ENCODE data around the gene ACTG2. TPM values are rescaled to one million over a fixed set of nuclear protein-coding genes. Genes with fewer than 3 reads are reported as not detected.

Gene ACTG2
- total and polyA plus RNA-seq, 4 donors: 20.5 to 82.9 (median 44.7) TPM

- H3K9ac ChIP-seq (ENCODE audit: insufficient read depth in 1 of 2, low read length in 2 of 2): no peak overlapping the region
- H3K27me3 ChIP-seq (ENCODE audit: control insufficient read depth in 3 of 3, insufficient read depth in 3 of 3, low read length in 2 of 3): no peaks in the 10 kb centered on the region
- no peak for TF ChIP-seq CTCF (IDR thresholded peaks at IDR 0.05; ENCODE audit: control extremely low read depth, extremely low read depth)
- 72 to 85% methylated on average over 3 of the region's 3 CpGs for WGBS, 2 donors
- peaks cover 31 to 61% (median 46%) of the 10 kb centered on the region in 4 donors for H3K36me3 ChIP-seq (ENCODE audit: control insufficient read depth in 4 of 4, insufficient read depth in 4 of 4, low read length in 4 of 4)
- H3K27ac ChIP-seq (ENCODE audit: low read depth in 1 of 2, low read length in 1 of 2): no peak overlapping the region
- H3K4me1 ChIP-seq (ENCODE audit: control insufficient read depth in 5 of 5, insufficient read depth in 5 of 5, low read length in 5 of 5): peaks cover 0 to 2% (median 0%) of the 10 kb centered on the region in 5 donors
- no peak overlapping the region for H3K4me3 ChIP-seq
- DNase-seq (no peak), ATAC-seq (ENCODE audit: insufficient read depth, low FRiP score) (no peak)
- H3K9me3 ChIP-seq (ENCODE audit: control insufficient read depth in 4 of 4, insufficient read depth in 3 of 4, low read length in 3 of 4): no peaks in the 10 kb centered on the region
Observed at GRCh38 chr2:73851274-73851673, 41.5 kb upstream of the ACTG2 start.

- no peak for TF ChIP-seq CTCF (IDR thresholded peaks at IDR 0.05; ENCODE audit: control extremely low read depth, extremely low read depth)
- Histone ChIP-seq H3K4me3 (no peak overlapping the region), H3K27ac (ENCODE audit: low read depth in 1 of 2, low read length in 1 of 2) (no peak overlapping the region), H3K27me3 (ENCODE audit: control insufficient read depth in 3 of 3, insufficient read depth in 3 of 3, low read length in 2 of 3) (no peaks in the 10 kb centered on the region), H3K36me3 (ENCODE audit: control insufficient read depth in 4 of 4, insufficient read depth in 4 of 4, low read length in 4 of 4) (peaks cover 35 to 61% (median 50%) of the 10 kb centered on the region in 4 donors), H3K9ac (ENCODE audit: insufficient read depth in 1 of 2, low read length in 2 of 2) (no peak overlapping the region), H3K4me1 (ENCODE audit: control insufficient read depth in 5 of 5, insufficient read depth in 5 of 5, low read length in 5 of 5) (peaks cover 0 to 2% (median 0%) of the 10 kb centered on the region in 5 donors), H3K9me3 (ENCODE audit: control insufficient read depth in 4 of 4, insufficient read depth in 3 of 4, low read length in 3 of 4) (no peaks in the 10 kb centered on the region)
- no peak for DNase-seq
- no peak for ATAC-seq (ENCODE audit: insufficient read depth, low FRiP score)
Observed at GRCh38 chr2:73852020-73852419, 40.8 kb upstream of the ACTG2 start.

GRCh38 chr2:73855526-73855925, 37.3 kb upstream of the ACTG2 start:
- TF ChIP-seq CTCF (IDR thresholded peaks at IDR 0.05; ENCODE audit: control extremely low read depth, extremely low read depth): no peak
- no peak for ATAC-seq (ENCODE audit: insufficient read depth, low FRiP score)
- H3K36me3 ChIP-seq (ENCODE audit: control insufficient read depth in 4 of 4, insufficient read depth in 4 of 4, low read length in 4 of 4): peaks cover 30 to 57% (median 48%) of the 10 kb centered on the region in 4 donors
- no peak overlapping the region for H3K27ac ChIP-seq (ENCODE audit: low read depth in 1 of 2, low read length in 1 of 2)
- peaks cover 0 to 2% (median 0%) of the 10 kb centered on the region in 5 donors for H3K4me1 ChIP-seq (ENCODE audit: control insufficient read depth in 5 of 5, insufficient read depth in 5 of 5, low read length in 5 of 5)
- no peak for DNase-seq
- no peak overlapping the region for H3K4me3 ChIP-seq
- no peaks in the 10 kb centered on the region for H3K9me3 ChIP-seq (ENCODE audit: control insufficient read depth in 4 of 4, insufficient read depth in 3 of 4, low read length in 3 of 4)
- no peaks in the 10 kb centered on the region for H3K27me3 ChIP-seq (ENCODE audit: control insufficient read depth in 3 of 3, insufficient read depth in 3 of 3, low read length in 2 of 3)
- H3K9ac ChIP-seq (ENCODE audit: insufficient read depth in 1 of 2, low read length in 2 of 2): no peak overlapping the region
- 93 to 95% methylated on average over 2 of the region's 2 CpGs for WGBS, 2 donors

- no peaks in the 10 kb centered on the region for H3K27me3 ChIP-seq (ENCODE audit: control insufficient read depth in 3 of 3, insufficient read depth in 3 of 3, low read length in 2 of 3)
- no peaks in the 10 kb centered on the region for H3K9me3 ChIP-seq (ENCODE audit: control insufficient read depth in 4 of 4, insufficient read depth in 3 of 4, low read length in 3 of 4)
- peaks cover 0 to 2% (median 0%) of the 10 kb centered on the region in 5 donors for H3K4me1 ChIP-seq (ENCODE audit: control insufficient read depth in 5 of 5, insufficient read depth in 5 of 5, low read length in 5 of 5)
- no peak overlapping the region for H3K9ac ChIP-seq (ENCODE audit: insufficient read depth in 1 of 2, low read length in 2 of 2)
- ATAC-seq (ENCODE audit: insufficient read depth, low FRiP score) (no peak), DNase-seq (no peak)
- no peak overlapping the region for H3K4me3 ChIP-seq
- H3K36me3 ChIP-seq (ENCODE audit: control insufficient read depth in 4 of 4, insufficient read depth in 4 of 4, low read length in 4 of 4): peaks cover 31 to 56% (median 49%) of the 10 kb centered on the region in 4 donors
- H3K27ac ChIP-seq (ENCODE audit: low read depth in 1 of 2, low read length in 1 of 2): no peak overlapping the region
- no peak for TF ChIP-seq CTCF (IDR thresholded peaks at IDR 0.05; ENCODE audit: control extremely low read depth, extremely low read depth)
Observed at GRCh38 chr2:73856214-73856613, 36.6 kb upstream of the ACTG2 start.

Data from lung (tissue), 12 donors.